GM12878 (cell line): ENCODE results near the gene EPOP. TPM values are rescaled to one million over a fixed set of nuclear protein-coding genes. Genes with fewer than 3 reads are reported as not detected.

Source experiments
- CBX5 ChIP-seq: sonication (generic); IDR thresholded peaks from 2 replicates; pipeline ENCODE4 v1.6.1; 2016; ENCODE audit warnings: low read depth, moderate library complexity, mild to moderate bottlenecking, inconsistent platforms
- EP300 ChIP-seq, 2 experiments: fragments of 150-350 bp in 1 of 2; IDR thresholded peaks; 2 replicates each; pipeline ENCODE4 v1.6.1; 2011 to 2012; ENCODE audit warnings: low read depth in 2 of 2, low read length in 2 of 2, borderline replicate concordance in 1 of 2, improper control_type of control experiment in 1 of 2, inconsistent platforms in 1 of 2; ENCODE audit not compliant: control insufficient read depth in 1 of 2
- IKZF1 ChIP-seq: fragments of 450-650 bp; conservative IDR thresholded peaks from 2 replicates; pipeline ENCODE4 v1.6.1; 2017; ENCODE audit warnings: antibody characterized with exemption, mild to moderate bottlenecking
- IRF3 ChIP-seq: fragments of 450-650 bp; IDR thresholded peaks from 2 replicates; pipeline ENCODE4 v1.6.1; 2014; ENCODE audit warnings: mild to moderate bottlenecking
- IRF4 ChIP-seq: IDR thresholded peaks from 2 replicates; pipeline ENCODE4 v1.6.1; 2011; ENCODE audit warnings: low read depth, low read length
- TBL1XR1 ChIP-seq: IDR thresholded peaks from 2 replicates; pipeline ENCODE4 v1.6.1; 2012; ENCODE audit warnings: low read depth, low read length, improper control_type of control experiment
- ZBTB4 ChIP-seq: fragments of 450-650 bp; formaldehyde crosslinking; IDR thresholded peaks from 2 replicates; pipeline ENCODE4 v1.4.0; 2022; ENCODE audit warnings: mild to moderate bottlenecking, moderate library complexity
- ZNF592 ChIP-seq: fragments of 450-650 bp; IDR thresholded peaks from 2 replicates; pipeline ENCODE4 v1.6.1; 2017; ENCODE audit warnings: mild to moderate bottlenecking, moderate library complexity
- polyA plus RNA-seq, 11 experiments: library from polyadenylated mRNA; depleted of rRNA in 4 of 11; unstranded in 6 of 11; stranded (reverse) in 5 of 11; fragments of >200 nt; fragmentation: Nextera tagmentation in 4 of 11; fragmentation: Illumina TruSeq in 1 of 11; extraction: Ambion mirVana in 4 of 11; extraction: Trizol in 1 of 11; gene quantifications; 1 replicate in 1 of 11; 2 replicates in 10 of 11; pipeline versions ENCODE4 v1.2.1 to v1.2.3, GENCODE V29; 2011 to 2016; ENCODE audit warnings: inconsistent platforms in 2 of 11, missing spikeins in 2 of 11, low read depth in 1 of 11
- total RNA-seq, 4 experiments: library from RNA; depleted of rRNA in 3 of 4; stranded (reverse); fragments of >200 nt in 3 of 4; fragmentation: Illumina TruSeq in 1 of 4; extraction: Trizol in 1 of 4; gene quantifications; 2 replicates each; pipeline versions ENCODE4 v1.2.1 to v1.2.3, GENCODE V29; 2013 to 2021

EPOP gene
- total and polyA plus RNA-seq, 10 of the 15 experiments (the other 5 are each of a cell fraction or from before 2014, with no cell fraction given) = 0.53 to 9.0 (median 3.7) TPM

GRCh38 chr17:38673707-38674013, 1.1 kb downstream of the EPOP start (continued):
- TF ChIP-seq CBX5 (no peak), ZBTB4 (CRISPR knock-in tag) (no peak), EP300 (IDR thresholded peaks at IDR 0.05; ENCODE audit: borderline replicate concordance in 1 of 2, control insufficient read depth in 1 of 2, low read depth in 2 of 2, low read length in 2 of 2) (no peak), IRF3 (no peak), IKZF1 (peak; percentile 65; the same call in 1 of the 2 replicates), TBL1XR1 (no peak), IRF4 (no peak), ZNF592 (no peak)
